ENCODE measurements around the gene EXO1. TPM values are rescaled to one million over a fixed set of nuclear protein-coding genes. Genes with fewer than 3 reads are reported as not detected.

EXO1 gene
- total RNA-seq, 4 donors from 2014 or later: 0.96 to 32.0 (median 1.1) TPM; not detected in 1

DNA sequence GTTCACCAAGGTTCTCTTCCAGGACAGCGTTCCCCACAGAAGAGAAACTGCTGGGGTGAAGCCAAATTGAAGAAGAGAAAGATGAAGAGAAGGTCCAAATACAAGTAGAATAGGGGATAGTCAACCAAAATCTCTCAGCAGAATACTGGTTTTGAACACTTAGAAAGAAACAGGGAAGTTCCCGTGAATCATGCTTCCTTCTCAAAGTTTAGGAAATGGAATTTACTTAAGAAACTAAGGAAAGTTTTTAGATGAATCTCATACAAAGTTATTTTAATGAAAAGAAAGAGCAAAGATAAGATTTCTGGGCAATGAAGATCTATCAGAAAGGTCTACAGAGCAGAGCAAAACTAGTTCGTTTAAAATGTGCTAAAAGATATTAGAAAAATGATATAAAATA is 43.3 kb downstream of the EXO1 start:
- Histone ChIP-seq H3K27ac (no peak overlapping the region), H3K27me3 (no peaks in the 10 kb centered on the region), H3K36me3 (no peaks in the 10 kb centered on the region), H3K9me3 (no peaks in the 10 kb centered on the region), H3K4me3 (no peak overlapping the region), H3K4me1 (no peaks in the 10 kb centered on the region)
- 78 to 92% methylated on average over 3 of the region's 3 CpGs for WGBS, 2 donors (ENCODE audit: low coverage in 1 of 2)
- no peak for DNase-seq
- intact Hi-C loops (cut with DNase I; ENCODE audit: low total_unique reads) (no loop called here), in situ Hi-C loops (cut with MboI; ENCODE audit: low pct_ligation_motif_present in 1 of 4, low pct_unique_long_range_greater_than_20kb in 1 of 4, low sequenced_read_pairs in 3 of 4) (no loop called here)
- no peak for TF ChIP-seq CTCF (IDR thresholded peaks at IDR 0.05)
- no peak for TF ChIP-seq POLR2AphosphoS5 (IDR thresholded peaks at IDR 0.05)
- TF ChIP-seq EP300 (IDR thresholded peaks at IDR 0.05; ENCODE audit: low read depth): no peak
- no peak for TF ChIP-seq POLR2A (IDR thresholded peaks at IDR 0.05)

DNA sequence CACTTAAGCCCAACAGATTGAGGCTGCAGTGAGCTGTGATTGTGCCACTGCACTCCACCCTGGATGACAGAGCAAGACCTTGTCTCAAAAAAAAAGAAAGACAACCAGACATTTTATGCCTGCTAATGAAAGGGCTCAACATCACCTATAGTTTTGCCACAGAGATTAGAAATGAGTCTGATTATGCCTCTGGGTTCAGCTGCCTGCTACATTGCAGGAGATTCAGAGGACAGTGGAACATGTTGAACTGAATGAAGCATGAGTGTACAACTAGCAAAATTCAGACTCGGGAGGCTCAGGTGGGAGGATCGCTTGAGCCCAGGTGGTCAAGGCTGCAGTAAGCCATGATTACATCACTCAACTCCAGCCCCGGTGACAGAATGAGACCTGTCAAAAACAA is 46.0 kb downstream of the EXO1 start:
- in situ Hi-C loops (cut with MboI; ENCODE audit: low pct_ligation_motif_present in 1 of 4, low pct_unique_long_range_greater_than_20kb in 1 of 4, low sequenced_read_pairs in 3 of 4): no loop called here

DNA sequence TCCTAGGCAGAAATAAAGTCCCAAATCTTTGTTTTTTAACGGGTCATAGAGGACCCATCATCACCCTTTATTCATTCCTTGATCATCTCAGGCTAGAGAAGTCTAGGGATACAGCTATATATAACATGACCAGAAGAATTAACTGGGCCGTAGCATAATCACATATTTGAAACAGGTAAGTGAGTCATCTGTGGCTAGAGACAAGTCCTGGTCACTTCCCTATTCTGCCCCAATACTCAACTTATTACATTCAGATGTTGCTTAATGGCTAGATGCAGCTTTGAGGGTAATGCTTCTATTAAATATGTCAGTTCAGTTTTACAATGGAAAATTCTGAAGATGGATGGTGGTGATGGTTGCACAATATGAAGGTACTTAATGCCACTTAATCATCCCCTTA is 47.0 kb downstream of the EXO1 start:
- Histone ChIP-seq H3K36me3 (no peaks in the 10 kb centered on the region), H3K27ac (no peak overlapping the region), H3K9me3 (no peaks in the 10 kb centered on the region), H3K4me3 (no peak overlapping the region), H3K4me1 (no peaks in the 10 kb centered on the region), H3K27me3 (no peaks in the 10 kb centered on the region)
- in situ Hi-C loops (cut with MboI; ENCODE audit: low pct_ligation_motif_present in 1 of 4, low pct_unique_long_range_greater_than_20kb in 1 of 4, low sequenced_read_pairs in 3 of 4): no loop called here
- 81 to 92% methylated on average over 2 of the region's 2 CpGs for WGBS, 2 donors (ENCODE audit: low coverage in 1 of 2)
- DNase-seq: no peak
- intact Hi-C loops (cut with DNase I; ENCODE audit: low total_unique reads): no loop called here
- TF ChIP-seq CTCF (IDR thresholded peaks at IDR 0.05): no peak
- TF ChIP-seq EP300 (IDR thresholded peaks at IDR 0.05; ENCODE audit: low read depth): no peak
- no peak for TF ChIP-seq POLR2AphosphoS5 (IDR thresholded peaks at IDR 0.05)
- no peak for TF ChIP-seq POLR2A (IDR thresholded peaks at IDR 0.05)

More for the DNA sequence above, 46.0 kb downstream of the EXO1 start:
- no peaks in the 10 kb centered on the region for H3K36me3 ChIP-seq
- no peak overlapping the region for H3K4me3 ChIP-seq
- no peaks in the 10 kb centered on the region for H3K9me3 ChIP-seq
- no peaks in the 10 kb centered on the region for H3K27me3 ChIP-seq
- TF ChIP-seq POLR2AphosphoS5 (IDR thresholded peaks at IDR 0.05) (no peak), EP300 (IDR thresholded peaks at IDR 0.05; ENCODE audit: low read depth) (no peak), POLR2A (IDR thresholded peaks at IDR 0.05) (no peak), CTCF (IDR thresholded peaks at IDR 0.05) (no peak)
- no peaks in the 10 kb centered on the region for H3K4me1 ChIP-seq
- no peak overlapping the region for H3K27ac ChIP-seq
- intact Hi-C loops (cut with DNase I; ENCODE audit: low total_unique reads): no loop called here
- WGBS, 2 donors (ENCODE audit: low coverage in 1 of 2): 76 to 94% methylated on average over 3 of the region's 3 CpGs
- no peak for DNase-seq

DNA sequence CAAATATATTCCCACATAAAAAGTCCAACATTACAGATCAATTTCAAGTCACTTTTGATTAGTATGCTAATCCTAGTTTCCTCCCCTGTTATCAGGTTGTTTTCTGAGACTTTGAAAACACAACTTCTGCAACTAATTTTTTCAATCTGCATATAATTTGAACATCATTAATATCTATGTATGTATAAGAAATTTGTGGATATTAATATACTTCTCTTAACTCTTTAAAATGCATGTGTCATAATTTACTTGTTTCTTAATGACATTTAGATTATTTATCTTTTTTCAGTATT is 48.6 kb downstream of the EXO1 start:
- no peak for DNase-seq
- Histone ChIP-seq H3K9me3 (no peaks in the 10 kb centered on the region), H3K27me3 (no peaks in the 10 kb centered on the region), H3K27ac (no peak overlapping the region), H3K4me3 (no peak overlapping the region), H3K36me3 (no peaks in the 10 kb centered on the region), H3K4me1 (no peaks in the 10 kb centered on the region)
- intact Hi-C loops (cut with DNase I; ENCODE audit: low total_unique reads) (no loop called here), in situ Hi-C loops (cut with MboI; ENCODE audit: low pct_ligation_motif_present in 1 of 4, low pct_unique_long_range_greater_than_20kb in 1 of 4, low sequenced_read_pairs in 3 of 4) (no loop called here)
- TF ChIP-seq POLR2A (IDR thresholded peaks at IDR 0.05) (no peak), POLR2AphosphoS5 (IDR thresholded peaks at IDR 0.05) (no peak), CTCF (IDR thresholded peaks at IDR 0.05) (no peak), EP300 (IDR thresholded peaks at IDR 0.05; ENCODE audit: low read depth) (no peak)
